Measurements from ENCODE around the gene CYSLTR2. TPM values are rescaled to one million over a fixed set of nuclear protein-coding genes. Genes with fewer than 3 reads are reported as not detected.
A peak's percentile ranks its signal among the peaks of the same experiment; 100 is the strongest.
"Not testable (repeated sequence)": the region's sequence is repeated elsewhere in the genome, so short reads cannot be mapped to it uniquely, and the experiment has no call there.

Gene CYSLTR2
- total RNA-seq, 2 experiments from 2014 or later: 1.1 to 1.5 TPM

- ChIA-PET POLR2A (no interaction called here), CTCF (no interaction called here)
- Mint-ChIP-seq H3K27me3 (no peaks in the 10 kb centered on the region), H3K4me3 (no peak overlapping the region), H3K36me3 (ENCODE audit: low read depth) (peaks cover 11% of the 10 kb centered on the region), H3K4me1 (ENCODE audit: low read depth) (no peaks in the 10 kb centered on the region), H3K27ac (no peak overlapping the region), H3K9me3 (no peaks in the 10 kb centered on the region)
- no peak for ATAC-seq
- no peak for DNase-seq
- intact Hi-C loops (cut with micrococcal nuclease): no loop called here
- no peak for TF ChIP-seq CTCF (IDR thresholded peaks at IDR 0.05)
These were observed 40.3 kb downstream of the CYSLTR2 start for GRCh38 chr13:48693998-48694397.

- no peak for TF ChIP-seq CTCF (IDR thresholded peaks at IDR 0.05)
- Mint-ChIP-seq H3K4me1 (ENCODE audit: low read depth) (no peaks in the 10 kb centered on the region), H3K27ac (no peak overlapping the region), H3K27me3 (no peaks in the 10 kb centered on the region), H3K4me3 (no peak overlapping the region), H3K9me3 (no peaks in the 10 kb centered on the region), H3K36me3 (ENCODE audit: low read depth) (peaks cover 7% of the 10 kb centered on the region)
- ChIA-PET POLR2A (no interaction called here), CTCF (no interaction called here)
- intact Hi-C loops (cut with micrococcal nuclease): no loop called here
- no peak for DNase-seq
- ATAC-seq: no peak
These were observed 42.0 kb downstream of the CYSLTR2 start for GRCh38 chr13:48695776-48696175.

GRCh38 chr13:48696676-48697075 lies 42.9 kb downstream of the CYSLTR2 start:
- not testable (repeated sequence) for H3K4me3 Mint-ChIP-seq, DNase-seq, ATAC-seq

GRCh38 chr13:48707405-48707804 lies 53.7 kb downstream of the CYSLTR2 start:
- Mint-ChIP-seq H3K4me1 (ENCODE audit: low read depth) (peaks cover 7% of the 10 kb centered on the region), H3K36me3 (ENCODE audit: low read depth) (peaks cover 15% of the 10 kb centered on the region)
- ATAC-seq: no peak

More at GRCh38 chr13:48696676-48697075, 42.9 kb downstream of the CYSLTR2 start:
- H3K4me1 Mint-ChIP-seq (ENCODE audit: low read depth); POLR2A ChIA-PET; H3K9me3 Mint-ChIP-seq; H3K36me3 Mint-ChIP-seq (ENCODE audit: low read depth); H3K27ac Mint-ChIP-seq; CTCF ChIA-PET; H3K27me3 Mint-ChIP-seq; intact Hi-C loops (cut with micrococcal nuclease): not testable (repeated sequence)

GRCh38 chr13:48708764-48709163 lies 55.0 kb downstream of the CYSLTR2 start:
- ATAC-seq: no peak
- H3K4me1 Mint-ChIP-seq (ENCODE audit: low read depth): peaks cover 7% of the 10 kb centered on the region
- peaks cover 15% of the 10 kb centered on the region for H3K36me3 Mint-ChIP-seq (ENCODE audit: low read depth)
- CTCF ChIA-PET: no interaction called here
- H3K9me3 Mint-ChIP-seq: peaks cover 4% of the 10 kb centered on the region
- no peaks in the 10 kb centered on the region for H3K27me3 Mint-ChIP-seq
- no peak for TF ChIP-seq CTCF (IDR thresholded peaks at IDR 0.05)
- intact Hi-C loops (cut with micrococcal nuclease): no loop called here
- no peak overlapping the region for H3K4me3 Mint-ChIP-seq
- H3K27ac Mint-ChIP-seq: no peak overlapping the region
- POLR2A ChIA-PET: no interaction called here
- no peak for DNase-seq

More at GRCh38 chr13:48707405-48707804, 53.7 kb downstream of the CYSLTR2 start:
- ChIA-PET POLR2A (no interaction called here), CTCF (interaction anchor here (1.5 kb wide), 1 partner anchor 24 kb away, joined by 5 read pairs; no protein-coding TSS in a partner anchor)
- Mint-ChIP-seq H3K27me3 (no peaks in the 10 kb centered on the region), H3K4me3 (no peak overlapping the region), H3K9me3 (peaks cover 4% of the 10 kb centered on the region), H3K27ac (no peak overlapping the region)
- no peak for DNase-seq
- no peak for TF ChIP-seq CTCF (IDR thresholded peaks at IDR 0.05)
- intact Hi-C loops (cut with micrococcal nuclease): no loop called here

GRCh38 chr13:48709213-48709612 lies 55.5 kb downstream of the CYSLTR2 start:
- intact Hi-C loops (cut with micrococcal nuclease): no loop called here
- TF ChIP-seq CTCF (IDR thresholded peaks at IDR 0.05): no peak
- no peak overlapping the region for H3K4me3 Mint-ChIP-seq
- no peaks in the 10 kb centered on the region for H3K27me3 Mint-ChIP-seq
- DNase-seq (no peak), ATAC-seq (peak; percentile 39)
- no peak overlapping the region for H3K27ac Mint-ChIP-seq
- H3K4me1 Mint-ChIP-seq (ENCODE audit: low read depth): peaks cover 7% of the 10 kb centered on the region
- ChIA-PET POLR2A (interaction anchor here (0.7 kb wide), 1 partner anchor 185 kb away, joined by 3 read pairs; no protein-coding TSS in a partner anchor), CTCF (no interaction called here)
- H3K9me3 Mint-ChIP-seq: peaks cover 4% of the 10 kb centered on the region
- H3K36me3 Mint-ChIP-seq (ENCODE audit: low read depth): peaks cover 15% of the 10 kb centered on the region
